HS-27A (cell line): ENCODE measurements around the gene AP1G2.

Source experiments
- DNase-seq: peaks from one replicate; pipeline ENCODE4 v3.0.0-alpha.2; 2012; ENCODE audit warnings: low read depth, missing footprints

Gene AP1G2

DNA sequence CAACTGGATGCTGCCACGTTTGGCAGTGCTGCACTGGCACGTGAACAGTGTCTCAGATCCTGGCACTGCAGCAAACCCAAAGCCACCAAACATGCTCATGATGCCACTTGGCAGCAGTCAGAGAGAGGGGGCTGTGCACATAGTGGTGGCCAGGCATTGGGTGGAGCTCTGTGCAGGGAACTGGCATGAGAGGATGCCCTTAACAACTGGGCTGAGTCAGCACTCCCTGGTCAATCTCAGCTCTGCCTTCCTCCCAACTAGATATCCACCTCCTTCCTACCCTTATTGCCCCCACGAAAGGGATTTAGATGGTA is 53.0 kb downstream of the AP1G2 start:
- no peak for DNase-seq

DNA sequence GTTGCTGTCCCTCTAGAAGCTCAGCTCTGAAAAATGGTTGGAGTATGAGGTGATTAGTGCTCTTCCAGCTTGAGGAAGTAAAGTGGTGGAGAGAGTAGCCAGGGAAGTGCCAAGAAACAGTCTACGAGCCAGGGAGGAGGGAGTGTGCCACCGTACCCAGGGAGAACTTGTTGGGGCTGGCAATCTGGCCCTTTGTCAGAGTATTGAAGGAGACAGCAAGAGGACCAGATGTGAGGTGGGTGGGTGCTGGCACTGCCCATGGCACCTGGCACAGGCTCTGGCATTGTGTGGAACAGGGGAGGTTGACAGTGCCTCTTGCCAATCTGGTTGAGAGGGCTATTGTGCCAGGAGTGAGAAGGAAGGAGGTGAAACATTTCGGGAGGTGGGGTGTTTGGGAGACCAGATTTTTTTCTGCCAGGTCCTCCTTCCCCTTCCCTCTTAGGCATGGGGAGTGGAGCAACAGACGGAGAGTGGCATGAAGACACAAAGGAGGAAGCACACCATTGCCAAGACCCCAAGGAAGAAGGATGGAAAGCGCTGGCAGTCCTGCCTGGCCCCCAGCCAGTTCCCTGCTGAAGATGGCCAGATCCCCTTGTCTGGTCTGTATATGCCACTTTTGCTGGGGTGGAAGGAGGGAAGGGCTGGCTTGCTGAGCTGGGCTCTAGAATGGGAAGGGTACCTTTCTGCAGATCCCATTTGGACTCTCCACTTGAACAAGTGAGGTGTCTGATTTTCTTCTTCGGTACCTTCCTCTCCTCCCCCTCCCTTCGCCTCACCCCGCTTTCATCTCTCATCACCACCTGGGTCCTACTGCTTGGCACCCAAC is 53.6 kb downstream of the AP1G2 start:
- DNase-seq: no peak

DNA sequence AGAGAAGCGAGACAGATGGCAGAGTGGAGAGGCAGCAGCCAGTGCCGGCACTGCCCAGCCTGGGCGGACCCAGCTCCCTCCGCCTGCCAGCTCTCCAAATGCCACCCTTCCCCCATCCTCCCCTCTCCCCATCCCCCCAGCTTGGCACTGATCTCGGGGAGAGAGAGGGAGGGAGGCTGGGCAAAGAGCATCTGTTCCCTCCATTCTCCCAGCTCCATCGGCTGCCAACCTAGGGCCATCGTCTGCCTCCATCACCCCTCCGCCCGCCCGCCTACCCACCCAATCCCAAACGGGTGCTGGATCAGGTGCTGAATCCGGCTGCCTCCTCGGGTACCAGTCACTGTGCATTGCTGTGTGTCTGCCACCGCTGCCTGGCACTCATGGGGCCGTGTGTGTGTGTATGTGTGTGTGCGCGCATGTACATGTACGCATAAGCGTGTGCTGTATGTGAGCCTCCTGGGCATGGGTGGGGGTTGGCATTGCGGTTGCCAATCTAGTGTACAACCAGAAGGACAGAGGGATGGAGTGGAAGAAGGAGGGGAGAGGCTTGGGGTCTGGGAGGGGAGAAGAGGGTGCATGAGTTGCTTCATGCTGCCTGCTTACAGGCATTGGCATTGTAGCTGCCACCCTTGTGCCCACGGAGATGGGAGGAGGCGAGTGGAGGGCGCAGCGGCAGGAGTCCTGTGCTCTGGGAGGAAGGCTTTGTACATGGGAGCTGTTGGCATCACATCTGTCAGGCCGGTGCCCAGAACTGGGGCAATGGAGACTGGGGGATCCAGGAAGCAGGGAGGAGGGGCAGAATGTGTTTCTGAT is 54.4 kb downstream of the AP1G2 start:
- DNase-seq: no peak

DNA sequence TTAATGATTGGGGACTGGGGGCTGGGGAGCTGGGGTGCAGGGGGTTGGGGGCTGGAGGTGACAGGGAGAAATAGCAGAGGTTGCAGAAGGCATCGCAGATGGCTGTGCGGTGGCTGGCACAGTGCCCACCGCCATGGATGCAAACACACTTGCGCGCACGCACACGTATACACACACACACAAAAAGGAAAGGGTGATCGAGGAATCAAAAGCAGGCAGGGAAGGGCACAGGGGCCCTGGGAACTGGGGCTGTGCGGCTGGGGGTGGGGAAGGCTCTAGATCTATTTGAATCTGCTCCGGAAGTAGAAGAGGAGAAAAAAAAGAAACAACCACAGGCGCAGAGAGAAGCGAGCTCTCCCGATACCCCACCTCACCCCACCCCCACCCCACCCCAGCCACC is 55.4 kb downstream of the AP1G2 start:
- DNase-seq: no peak
